Inflammatory macrophage treated with lipopolysaccharide for 4 hours (primary cell): ENCODE measurements around the gene RPS18.

ENCODE experiments used
- DNase-seq: peaks from one replicate; pipeline ENCODE4 v3.0.0-alpha.2; 2020

Gene RPS18

GRCh38 chr6:33292996-33293682 lies 21.3 kb downstream of the RPS18 start:
- no peak for DNase-seq

- no peak for DNase-seq
Observed at GRCh38 chr6:33294086-33294823, 22.4 kb downstream of the RPS18 start.

- no peak for DNase-seq
Observed at GRCh38 chr6:33295621-33296369, 23.9 kb downstream of the RPS18 start.

- no peak for DNase-seq
Observed at GRCh38 chr6:33296797-33297405, 25.0 kb downstream of the RPS18 start.

- no peak for DNase-seq
Observed at GRCh38 chr6:33297406-33297955, 25.6 kb downstream of the RPS18 start.

- peak; percentile 63 for DNase-seq
Observed at GRCh38 chr6:33297956-33298772, 26.3 kb downstream of the RPS18 start.

- DNase-seq = peak; percentile 57
Observed at GRCh38 chr6:33298773-33299236, 26.9 kb downstream of the RPS18 start, which contains the start of gene RGL2. TSS of gene RGL2 (minus strand) at chr6:33298942. CDS start at chr6:33298610, 332 bp downstream.

- peak; percentile 92 for DNase-seq
Observed at GRCh38 chr6:33299237-33299944, 27.5 kb downstream of the RPS18 start.

- no peak for DNase-seq
Observed at GRCh38 chr6:33301877-33302276, 30.0 kb downstream of the RPS18 start.

GRCh38 chr6:33304216-33304615 lies 32.3 kb downstream of the RPS18 start:
- no peak for DNase-seq

- no peak for DNase-seq
Observed at GRCh38 chr6:33305052-33305451, 33.2 kb downstream of the RPS18 start.

GRCh38 chr6:33306356-33306755 lies 34.5 kb downstream of the RPS18 start:
- DNase-seq = no peak

- peak; percentile 71 for DNase-seq
Observed at GRCh38 chr6:33312361-33313104, 40.7 kb downstream of the RPS18 start.

GRCh38 chr6:33313105-33313708 lies 41.3 kb downstream of the RPS18 start:
- DNase-seq = peak; percentile 81

- DNase-seq = peak; percentile 89
Observed at GRCh38 chr6:33313709-33314514, 42.0 kb downstream of the RPS18 start, which contains the start of gene TAPBP. TSS of gene TAPBP (minus strand) at chr6:33314078. CDS start at chr6:33314041, 37 bp downstream.

GRCh38 chr6:33314515-33314942 lies 42.7 kb downstream of the RPS18 start:
- DNase-seq = peak; percentile 96

GRCh38 chr6:33314943-33315792 lies 43.3 kb downstream of the RPS18 start:
- DNase-seq = peak; percentile 17
